B cell (primary cell): ENCODE measurements around the gene IGBP1. TPM values are rescaled to one million over a fixed set of nuclear protein-coding genes. Genes with fewer than 3 reads are reported as not detected.

Experiments
- ATAC-seq: fragments of 200-7000 bp; cut with Tn5 transposase; one replicate; pipeline ENCODE4 v1.10.0; 2021; ENCODE audit warnings: low read depth, mild to moderate bottlenecking, moderate number of reproducible peaks, moderate library complexity
- CTCF ChIA-PET: fragments of 350-600 bp; sonication (Branson Sonifier 250); formaldehyde crosslinking; loops from one replicate; lab custom pipeline; 2021; ENCODE audit warnings: antibody characterized with exemption, inconsistent platforms; lab: Charles Lee
- POLR2A ChIA-PET: fragments of 350-600 bp; sonication (Branson Sonifier 250); formaldehyde crosslinking; loops from one replicate; lab custom pipeline; 2021; ENCODE audit warnings: antibody characterized with exemption; lab: Charles Lee
- DNase-seq: peaks from one replicate; pipeline ENCODE4 v3.0.0; 2013
- H2AFZ ChIP-seq: 2 replicates; pipeline ENCODE4 v1.6.1; 2012; ENCODE audit warnings: mild to moderate bottlenecking, low read depth, low read length; ENCODE audit not compliant: insufficient read depth, poor library complexity, severe bottlenecking
- H3K27ac ChIP-seq, 2 donors: 1 replicate in 1 of 2; 2 replicates in 1 of 2; pipeline ENCODE4 v1.5.1; 2012 to 2013; ENCODE audit warnings: low read length in 2 of 2, mild to moderate bottlenecking in 2 of 2, moderate library complexity in 1 of 2
- H3K27me3 ChIP-seq, 4 experiments: fragments of 200-600 bp in 1 of 4; sonication (generic) in 1 of 4; replicated peaks in 1 of 4; 1 replicate in 2 of 4; 2 replicates in 2 of 4; pipeline versions ENCODE4 v1.6.1 to v1.7.0; 2013 to 2016; ENCODE audit warnings: low read length in 3 of 4, mild to moderate bottlenecking in 2 of 4, mixed read lengths in 1 of 4, moderate library complexity in 1 of 4; ENCODE audit not compliant: insufficient read depth in 4 of 4, control insufficient read depth in 3 of 4; ENCODE audit errors: control extremely low read depth in 1 of 4
- H3K36me3 ChIP-seq, 2 experiments: replicated peaks in 1 of 2; 1 replicate in 1 of 2; 2 replicates in 1 of 2; pipeline versions ENCODE4 v1.6.1 to v1.7.1; 2013; ENCODE audit warnings: low read length in 1 of 2; ENCODE audit not compliant: insufficient read depth in 2 of 2, control insufficient read depth in 1 of 2; ENCODE audit errors: control extremely low read depth in 1 of 2, extremely low read depth in 1 of 2
- H3K4me1 ChIP-seq, 2 donors: fragments of 200-600 bp in 1 of 2; sonication (generic) in 1 of 2; 1 replicate in 1 of 2; 2 replicates in 1 of 2; pipeline versions ENCODE4 v1.5.1 to v1.6.1; 2013 to 2017; ENCODE audit warnings: low read length in 2 of 2; ENCODE audit not compliant: control insufficient read depth in 2 of 2, insufficient read depth in 2 of 2
- H3K4me2 ChIP-seq: replicated peaks from 2 replicates; pipeline ENCODE3; 2012; ENCODE audit warnings: mild to moderate bottlenecking, low read depth, low read length; ENCODE audit not compliant: poor library complexity, severe bottlenecking
- H3K4me3 ChIP-seq, 5 experiments: fragments of 200-600 bp in 1 of 5; sonication (generic) in 1 of 5; 1 replicate in 3 of 5; 2 replicates in 2 of 5; pipeline versions ENCODE4 v1.5.1 to v1.7.0; 2011 to 2016; ENCODE audit warnings: low read length in 4 of 5, mild to moderate bottlenecking in 4 of 5, low read depth in 2 of 5, control low read depth in 1 of 5, moderate library complexity in 1 of 5; ENCODE audit not compliant: insufficient read depth in 1 of 5; ENCODE audit errors: control extremely low read depth in 1 of 5, extremely low read depth in 1 of 5
- H3K79me2 ChIP-seq: fragments of 200-600 bp; sonication (generic); one replicate; pipeline ENCODE4 v1.6.0; 2016; ENCODE audit warnings: low read length; ENCODE audit not compliant: control insufficient read depth, insufficient read depth
- H3K9ac ChIP-seq: fragments of 200-600 bp; sonication (generic); 2 replicates; pipeline ENCODE4 v1.6.1; 2017; ENCODE audit warnings: mild to moderate bottlenecking, low read length, moderate library complexity
- H3K9me3 ChIP-seq, 3 donors: one replicate each; pipeline versions ENCODE4 v1.6.1 to v1.7.1; 2013; ENCODE audit warnings: low read length in 2 of 3; ENCODE audit not compliant: control insufficient read depth in 2 of 3, insufficient read depth in 1 of 3; ENCODE audit errors: control extremely low read depth in 1 of 3
- H4K20me1 ChIP-seq: 2 replicates; pipeline ENCODE4 v1.6.0; 2012; ENCODE audit warnings: mild to moderate bottlenecking, low read length; ENCODE audit not compliant: insufficient read depth, control insufficient read depth, poor library complexity, severe bottlenecking
- H3K27ac Mint-ChIP-seq: one replicate; pipeline ENCODE4 v1.8.0; 2021; ENCODE audit warnings: mixed read lengths
- H3K27me3 Mint-ChIP-seq: one replicate; pipeline ENCODE4 v1.8.0; 2021; ENCODE audit warnings: mixed read lengths
- H3K4me1 Mint-ChIP-seq: one replicate; pipeline ENCODE4 v1.8.0; 2021; ENCODE audit warnings: mixed read lengths
- H3K4me3 Mint-ChIP-seq: one replicate; pipeline ENCODE4 v1.8.0; 2021; ENCODE audit warnings: mixed read lengths
- H3K9me3 Mint-ChIP-seq: one replicate; pipeline ENCODE4 v1.8.0; 2022; ENCODE audit warnings: mixed read lengths; ENCODE audit not compliant: insufficient read depth
- EZH2 ChIP-seq: IDR thresholded peaks from 2 replicates; pipeline ENCODE4 v1.6.1; 2012; ENCODE audit warnings: borderline replicate concordance, low read depth, mild to moderate bottlenecking, moderate library complexity, low read length; ENCODE audit not compliant: insufficient read depth, poor library complexity, severe bottlenecking
- WGBS: methylation state at CpG from one replicate; pipeline ENCODE4 v1.1.5; 2013; ENCODE audit warnings: missing lambda C conversion rate; ENCODE audit not compliant: insufficient coverage; 5-methylcytosine and 5-hydroxymethylcytosine counted together
- intact Hi-C: fragments of 100-400 bp; cut with micrococcal nuclease; formaldehyde crosslinking; loops from one replicate; pipeline ENCODE4 v1.10.0; 2022
- polyA plus RNA-seq: library from polyadenylated mRNA; depleted of rRNA; stranded (reverse); fragments of >200 nt; gene quantifications from 2 replicates; pipeline ENCODE4 v1.2.3, GENCODE V29; 2012
- total RNA-seq, 2 donors: library from RNA; stranded (reverse); fragments of 120-200 nt in 1 of 2; gene quantifications; 1 replicate in 1 of 2; 2 replicates in 1 of 2; pipeline versions ENCODE4 v1.2.3 to v1.2.4, GENCODE V29; 2013 to 2022
- TF ChIP-seq, protein P1 (sequence below): fragments of 200-600 bp; IDR thresholded peaks from one replicate; pipeline ENCODE4 v1.8.0; 2022; ENCODE audit warnings: antibody characterized with exemption, mild to moderate bottlenecking

IGBP1 gene
- total and polyA plus RNA-seq, 2 donors (not counting 1 experiment from before 2014, with no cell fraction given): 45.3 to 54.7 TPM

DNA sequence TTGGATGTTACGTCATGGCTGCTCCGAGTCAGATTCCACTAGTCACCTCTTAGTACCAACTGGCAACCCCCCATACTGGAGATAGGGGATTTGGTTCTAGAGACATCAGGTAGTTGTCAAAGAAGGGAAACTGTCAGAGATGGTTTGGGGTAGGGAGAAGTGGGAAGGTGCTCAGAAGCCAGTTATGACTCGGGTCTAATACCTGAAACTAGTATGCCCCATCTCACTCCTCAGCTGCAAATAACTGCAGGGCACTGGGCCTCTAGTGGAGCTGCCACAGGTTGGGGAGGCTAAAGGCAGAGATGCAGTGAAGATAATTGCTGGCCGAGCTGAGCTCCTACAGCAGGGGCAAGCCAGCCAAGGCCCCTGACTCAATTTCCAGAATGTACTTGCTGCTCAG, 41.0 kb upstream of the IGBP1 start:
- Histone ChIP-seq H3K36me3 (no peaks in the 10 kb centered on the region), H3K9ac (no peak overlapping the region), H3K79me2 (no peaks in the 10 kb centered on the region), H3K4me1 (no peaks in the 10 kb centered on the region), H2AFZ (no peak overlapping the region), H3K27ac (no peak overlapping the region), H4K20me1 (no peaks in the 10 kb centered on the region), H3K27me3 (no peaks in the 10 kb centered on the region), H3K4me2 (no peak overlapping the region), H3K9me3 (no peaks in the 10 kb centered on the region), H3K4me3 (no peak overlapping the region)
- CTCF ChIA-PET: no interaction called here
- Mint-ChIP-seq H3K4me3 (no peak overlapping the region), H3K27ac (no peak overlapping the region), H3K4me1 (no peaks in the 10 kb centered on the region), H3K27me3 (no peaks in the 10 kb centered on the region), H3K9me3 (no peaks in the 10 kb centered on the region)
- DNase-seq: no peak
- intact Hi-C loops: no loop called here
- ATAC-seq: no peak
- TF ChIP-seq, protein P1, sequence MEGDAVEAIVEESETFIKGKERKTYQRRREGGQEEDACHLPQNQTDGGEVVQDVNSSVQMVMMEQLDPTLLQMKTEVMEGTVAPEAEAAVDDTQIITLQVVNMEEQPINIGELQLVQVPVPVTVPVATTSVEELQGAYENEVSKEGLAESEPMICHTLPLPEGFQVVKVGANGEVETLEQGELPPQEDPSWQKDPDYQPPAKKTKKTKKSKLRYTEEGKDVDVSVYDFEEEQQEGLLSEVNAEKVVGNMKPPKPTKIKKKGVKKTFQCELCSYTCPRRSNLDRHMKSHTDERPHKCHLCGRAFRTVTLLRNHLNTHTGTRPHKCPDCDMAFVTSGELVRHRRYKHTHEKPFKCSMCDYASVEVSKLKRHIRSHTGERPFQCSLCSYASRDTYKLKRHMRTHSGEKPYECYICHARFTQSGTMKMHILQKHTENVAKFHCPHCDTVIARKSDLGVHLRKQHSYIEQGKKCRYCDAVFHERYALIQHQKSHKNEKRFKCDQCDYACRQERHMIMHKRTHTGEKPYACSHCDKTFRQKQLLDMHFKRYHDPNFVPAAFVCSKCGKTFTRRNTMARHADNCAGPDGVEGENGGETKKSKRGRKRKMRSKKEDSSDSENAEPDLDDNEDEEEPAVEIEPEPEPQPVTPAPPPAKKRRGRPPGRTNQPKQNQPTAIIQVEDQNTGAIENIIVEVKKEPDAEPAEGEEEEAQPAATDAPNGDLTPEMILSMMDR: no peak
- TF ChIP-seq EZH2: no peak
- POLR2A ChIA-PET: no interaction called here
- 89% methylated on average over 1 of the region's 4 CpGs for WGBS

DNA sequence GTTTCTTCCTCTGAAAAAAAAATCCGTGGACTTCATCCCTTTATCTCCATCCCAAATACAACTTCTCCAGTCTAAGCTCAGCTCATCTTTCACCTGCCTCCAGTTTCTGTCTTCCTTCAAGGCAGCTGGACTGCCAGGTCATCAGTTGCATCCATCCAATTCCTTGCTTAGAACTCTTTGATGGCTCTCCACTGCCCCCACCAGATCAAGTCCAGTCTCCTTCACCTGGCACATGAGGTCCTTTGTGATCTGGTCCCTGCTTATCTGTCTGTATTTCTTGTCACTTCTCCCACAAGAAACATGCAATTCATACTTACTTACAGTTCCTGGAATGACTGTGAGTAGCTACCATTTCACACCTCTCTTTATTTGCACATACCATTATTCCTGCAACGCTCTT, 37.2 kb upstream of the IGBP1 start:
- Histone ChIP-seq H3K4me2 (no peak overlapping the region), H4K20me1 (no peaks in the 10 kb centered on the region), H3K9me3 (no peaks in the 10 kb centered on the region), H3K27me3 (peaks cover 0 to 7% (median 0%) of the 10 kb centered on the region in 4 experiments), H3K27ac (no peak overlapping the region), H3K36me3 (no peaks in the 10 kb centered on the region), H3K79me2 (no peaks in the 10 kb centered on the region), H3K4me1 (no peaks in the 10 kb centered on the region), H3K4me3 (no peak overlapping the region), H3K9ac (no peak overlapping the region), H2AFZ (no peak overlapping the region)
- Mint-ChIP-seq H3K9me3 (no peaks in the 10 kb centered on the region), H3K4me3 (no peak overlapping the region), H3K27ac (no peak overlapping the region), H3K4me1 (no peaks in the 10 kb centered on the region), H3K27me3 (peaks cover 9% of the 10 kb centered on the region)
- DNase-seq (no peak), ATAC-seq (no peak)
- WGBS: 90% methylated on average over 2 of the region's 2 CpGs
- ChIA-PET CTCF (interaction anchor here (0.7 to 2.2 kb wide), 3 partner anchors 12 to 559 kb away, joined by 3 to 14 read pairs (median 5); no protein-coding TSS in a partner anchor), POLR2A (no interaction called here)
- TF ChIP-seq, protein P1: no peak
- TF ChIP-seq EZH2: no peak
- intact Hi-C loops: loop anchor here (5.0 kb wide), 1 partner anchor 1269 kb away; the partner anchor contains the start of gene EFNB1
